Measurements from ENCODE around the gene COL4A2. TPM values are rescaled to one million over a fixed set of nuclear protein-coding genes. Genes with fewer than 3 reads are reported as not detected.

Gene COL4A2
- total RNA-seq, 3 donors from 2014 or later (not counting 1 experiment from before 2014, with no cell fraction given), result not detected

- Mint-ChIP-seq H3K4me3 (no peak overlapping the region), H3K27ac (no peak overlapping the region), H3K9me3 (no peaks in the 10 kb centered on the region), H3K27me3 (ENCODE audit: low read depth in 2 of 2) (no peaks in the 10 kb centered on the region), H3K36me3 (no peaks in the 10 kb centered on the region), H3K4me1 (no peaks in the 10 kb centered on the region)
- H3K27me3 ChIP-seq (ENCODE audit: control insufficient read depth, insufficient read depth, low read length), result no peaks in the 10 kb centered on the region
- WGBS (ENCODE audit: insufficient coverage), result 93% methylated on average over 31 of the region's 31 CpGs
- no peaks in the 10 kb centered on the region for H3K36me3 ChIP-seq (ENCODE audit: control insufficient read depth, insufficient read depth, low read length)
- H3K27ac ChIP-seq (ENCODE audit: low read length), result no peak overlapping the region
- H3K4me3 ChIP-seq (ENCODE audit: low read length), result no peak overlapping the region
- no peak for DNase-seq
- ATAC-seq, result no peak
- no peaks in the 10 kb centered on the region for H3K9me3 ChIP-seq (ENCODE audit: control insufficient read depth, insufficient read depth, low read length)
- no peak for TF ChIP-seq CTCF (IDR thresholded peaks at IDR 0.05)
- intact Hi-C loops (cut with micrococcal nuclease), result no loop called here
- H3K4me1 ChIP-seq (ENCODE audit: control insufficient read depth, insufficient read depth, low read length), result no peaks in the 10 kb centered on the region
These were observed 204.6 kb downstream of the COL4A2 start for GRCh38 chr13:110511509-110512181.

GRCh38 chr13:110512198-110512740 is 205.2 kb downstream of the COL4A2 start:
- no peak overlapping the region for H3K4me3 Mint-ChIP-seq
- WGBS (ENCODE audit: insufficient coverage), result 45% methylated on average over 17 of the region's 17 CpGs

GRCh38 chr13:110516500-110516899 is 209.4 kb downstream of the COL4A2 start:
- H3K4me1 Mint-ChIP-seq, result no peaks in the 10 kb centered on the region
- Histone ChIP-seq H3K27ac (ENCODE audit: low read length) (no peak overlapping the region), H3K4me1 (ENCODE audit: control insufficient read depth, insufficient read depth, low read length) (peaks cover 11% of the 10 kb centered on the region), H3K27me3 (ENCODE audit: control insufficient read depth, insufficient read depth, low read length) (no peaks in the 10 kb centered on the region), H3K4me3 (ENCODE audit: low read length) (no peak overlapping the region), H3K9me3 (ENCODE audit: control insufficient read depth, insufficient read depth, low read length) (no peaks in the 10 kb centered on the region), H3K36me3 (ENCODE audit: control insufficient read depth, insufficient read depth, low read length) (no peaks in the 10 kb centered on the region)
- no peak overlapping the region for H3K27ac Mint-ChIP-seq
- H3K9me3 Mint-ChIP-seq, result no peaks in the 10 kb centered on the region
- no peak for TF ChIP-seq CTCF (IDR thresholded peaks at IDR 0.05)
- intact Hi-C loops (cut with micrococcal nuclease), result no loop called here
- DNase-seq, result no peak
- no peak for ATAC-seq
- no peaks in the 10 kb centered on the region for H3K36me3 Mint-ChIP-seq
- 86% methylated on average over 12 of the region's 12 CpGs for WGBS (ENCODE audit: insufficient coverage)
- H3K27me3 Mint-ChIP-seq (ENCODE audit: low read depth in 2 of 2), result no peaks in the 10 kb centered on the region
- H3K4me3 Mint-ChIP-seq, result no peak overlapping the region

More at GRCh38 chr13:110512198-110512740, 205.2 kb downstream of the COL4A2 start:
- H3K36me3 ChIP-seq (ENCODE audit: control insufficient read depth, insufficient read depth, low read length), result no peaks in the 10 kb centered on the region
- no peaks in the 10 kb centered on the region for H3K4me1 ChIP-seq (ENCODE audit: control insufficient read depth, insufficient read depth, low read length)
- no peak for TF ChIP-seq CTCF (IDR thresholded peaks at IDR 0.05)
- H3K4me1 Mint-ChIP-seq, result no peaks in the 10 kb centered on the region
- ATAC-seq (no peak), DNase-seq (no peak)
- no peak overlapping the region for H3K27ac Mint-ChIP-seq
- H3K4me3 ChIP-seq (ENCODE audit: low read length), result no peak overlapping the region
- no peaks in the 10 kb centered on the region for H3K9me3 ChIP-seq (ENCODE audit: control insufficient read depth, insufficient read depth, low read length)
- H3K27me3 Mint-ChIP-seq (ENCODE audit: low read depth in 2 of 2), result no peaks in the 10 kb centered on the region
- H3K27ac ChIP-seq (ENCODE audit: low read length), result no peak overlapping the region
- no peaks in the 10 kb centered on the region for H3K9me3 Mint-ChIP-seq
- intact Hi-C loops (cut with micrococcal nuclease), result no loop called here
- H3K36me3 Mint-ChIP-seq, result no peaks in the 10 kb centered on the region
- no peaks in the 10 kb centered on the region for H3K27me3 ChIP-seq (ENCODE audit: control insufficient read depth, insufficient read depth, low read length)

All from natural killer cell (primary cell).